ENCODE data around the gene SOX12. TPM values are rescaled to one million over a fixed set of nuclear protein-coding genes. Genes with fewer than 3 reads are reported as not detected.

The SOX12 gene
- total RNA-seq, 1 experiment from 2014 or later = 40.4 TPM

GRCh38 chr20:301886-302848 is 23.2 kb upstream of the SOX12 start:
- no peak overlapping the region for H3K4me2 ChIP-seq (ENCODE audit: low read length)
- no peak for ATAC-seq
- H3K4me1 ChIP-seq (ENCODE audit: control insufficient read depth in 1 of 2, insufficient read depth in 2 of 2, low read length in 2 of 2) = peaks cover 14 to 37% of the 10 kb centered on the region in 2 experiments
- RAD21 ChIA-PET (ENCODE audit: low non-redundant PET in 1 of 2, low total read pairs in 2 of 2, uncharacterized antibody in 2 of 2, unreplicated experiment in 2 of 2) = no interaction called here
- H3K79me2 ChIP-seq (ENCODE audit: insufficient read depth, low read length) = peaks cover 35% of the 10 kb centered on the region
- H3K9me2 ChIP-seq (ENCODE audit: insufficient read depth) = no peaks in the 10 kb centered on the region
- H3K4me3 ChIP-seq (replicated peaks in 1 of 2; ENCODE audit: low read depth in 1 of 2, low read length in 2 of 2) = no peak overlapping the region
- CTCF ChIA-PET = no interaction called here
- POLR2A ChIA-PET = no interaction called here
- no peak overlapping the region for H2AFZ ChIP-seq (ENCODE audit: low read depth, low read length, poor library complexity, severe bottlenecking)
- H4K20me1 ChIP-seq (ENCODE audit: insufficient read depth) = peaks cover 3% of the 10 kb centered on the region; the same call in 1 of the 2 replicates
- H3K27me3 ChIP-seq (ENCODE audit: insufficient read depth, low read length) = no peaks in the 10 kb centered on the region
- no peaks in the 10 kb centered on the region for H3K9me3 ChIP-seq (ENCODE audit: control insufficient read depth in 1 of 2, insufficient read depth in 1 of 2, low read depth in 1 of 2, low read length in 2 of 2)
- intact Hi-C loops (cut with micrococcal nuclease) = no loop called here
- no peak for TF ChIP-seq EZH2phosphoT487 (IDR thresholded peaks at IDR 0.05; ENCODE audit: borderline replicate concordance)
- TF ChIP-seq REST (IDR thresholded peaks at IDR 0.05; ENCODE audit: low read depth) = no peak
- no peak for TF ChIP-seq SP1 (IDR thresholded peaks at IDR 0.05; ENCODE audit: low read depth)
- TF ChIP-seq EGR1 (IDR thresholded peaks at IDR 0.05; ENCODE audit: low read depth) = no peak
- no peak for TF ChIP-seq MAX (IDR thresholded peaks at IDR 0.05)
- TF ChIP-seq ZFX (IDR thresholded peaks at IDR 0.05) = no peak
- TF ChIP-seq ELF1 (IDR thresholded peaks at IDR 0.05; ENCODE audit: borderline replicate concordance, low read depth) = no peak
- TF ChIP-seq ZNF274 (IDR thresholded peaks at IDR 0.05; ENCODE audit: low read depth, low read length) = no peak
- no peak for TF ChIP-seq SRF (IDR thresholded peaks at IDR 0.05; ENCODE audit: low read depth)
- TF ChIP-seq FOSL1 (IDR thresholded peaks at IDR 0.05; ENCODE audit: low read depth) = no peak
- no peak for TF ChIP-seq JUND (IDR thresholded peaks at IDR 0.05)
- TF ChIP-seq TCF7L2 (IDR thresholded peaks at IDR 0.05; ENCODE audit: borderline replicate concordance, extremely low read depth, insufficient read depth, insufficient read length) = no peak
- no peak for TF ChIP-seq POLR2A (IDR thresholded peaks at IDR 0.05; ENCODE audit: borderline replicate concordance, extremely low read depth, insufficient read depth, insufficient read length)
- no peak for TF ChIP-seq EZH2 (IDR thresholded peaks at IDR 0.05)
- no peak for TF ChIP-seq POLR2AphosphoS5 (IDR thresholded peaks at IDR 0.05; ENCODE audit: low read depth, low read length)
- TF ChIP-seq CBX3 (IDR thresholded peaks at IDR 0.05; ENCODE audit: low read depth) = no peak
- TF ChIP-seq RAD21 (IDR thresholded peaks at IDR 0.05; ENCODE audit: low read depth) = no peak
- no peak for TF ChIP-seq ZBTB33 (IDR thresholded peaks at IDR 0.05; ENCODE audit: extremely low read depth, insufficient replicate concordance, low read length)
- BruUV-seq (replicated peaks) = no TSS peak
- DNase-seq (ENCODE audit: low read depth, low spot score) = no peak
- H3K27ac ChIP-seq (ENCODE audit: low read depth, low read length) = no peak overlapping the region
- peaks cover 4 to 18% of the 10 kb centered on the region in 2 experiments; a peak in 3 of 4 replicates for H3K36me3 ChIP-seq (ENCODE audit: control insufficient read depth in 1 of 2, insufficient read depth in 2 of 2, low read length in 2 of 2)
- H3K9ac ChIP-seq (ENCODE audit: low read length) = no peak overlapping the region

Data from HCT116 (cell line).